B cell (primary cell): Measurements from ENCODE around the gene TMEM106B.

ENCODE experiments used
- EZH2 ChIP-seq: IDR thresholded peaks from 2 replicates; pipeline ENCODE4 v1.6.1; 2012; ENCODE audit warnings: borderline replicate concordance, low read depth, mild to moderate bottlenecking, moderate library complexity, low read length; ENCODE audit not compliant: insufficient read depth, poor library complexity, severe bottlenecking
- TF ChIP-seq, protein P1 (sequence below): fragments of 200-600 bp; IDR thresholded peaks from one replicate; pipeline ENCODE4 v1.8.0; 2022; ENCODE audit warnings: antibody characterized with exemption, mild to moderate bottlenecking

DNA sequence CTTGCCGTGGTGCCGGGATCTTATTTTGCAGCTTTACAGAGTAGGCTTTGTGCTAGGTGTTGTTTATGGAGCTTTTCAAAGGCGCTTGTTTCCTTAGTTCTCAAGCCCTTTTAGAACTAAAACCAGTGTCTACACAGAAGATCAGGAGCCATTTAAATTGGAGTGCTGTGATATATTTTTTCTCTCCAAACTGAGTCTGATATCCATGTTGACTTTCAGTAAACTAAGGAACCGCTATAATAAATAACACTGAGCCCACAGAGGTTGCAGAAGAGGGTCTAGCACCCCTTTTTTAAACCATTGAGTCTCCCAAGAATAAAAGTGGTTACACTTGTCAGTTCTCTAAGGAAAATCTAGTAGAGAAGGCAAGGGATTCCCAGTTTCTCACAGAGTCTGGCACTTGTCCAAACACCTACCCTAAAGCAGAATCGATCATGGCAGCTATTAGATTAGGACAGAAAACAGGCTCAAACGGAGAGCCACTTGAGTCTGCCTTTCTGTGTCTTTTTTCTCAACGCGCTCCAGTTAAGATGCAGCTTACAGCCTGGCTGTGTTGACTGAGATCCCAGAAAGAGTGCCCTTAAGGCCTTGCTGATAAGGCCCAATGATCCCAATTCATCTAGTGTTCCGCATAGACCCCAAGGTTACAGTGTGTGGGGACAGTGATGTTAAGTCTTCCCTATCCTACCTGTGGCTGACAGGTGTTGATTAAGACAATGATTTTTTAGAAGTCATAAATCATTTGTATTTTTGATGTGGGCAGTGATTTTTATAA lies 804 bp downstream of the TMEM106B start:
- TF ChIP-seq, protein P1, sequence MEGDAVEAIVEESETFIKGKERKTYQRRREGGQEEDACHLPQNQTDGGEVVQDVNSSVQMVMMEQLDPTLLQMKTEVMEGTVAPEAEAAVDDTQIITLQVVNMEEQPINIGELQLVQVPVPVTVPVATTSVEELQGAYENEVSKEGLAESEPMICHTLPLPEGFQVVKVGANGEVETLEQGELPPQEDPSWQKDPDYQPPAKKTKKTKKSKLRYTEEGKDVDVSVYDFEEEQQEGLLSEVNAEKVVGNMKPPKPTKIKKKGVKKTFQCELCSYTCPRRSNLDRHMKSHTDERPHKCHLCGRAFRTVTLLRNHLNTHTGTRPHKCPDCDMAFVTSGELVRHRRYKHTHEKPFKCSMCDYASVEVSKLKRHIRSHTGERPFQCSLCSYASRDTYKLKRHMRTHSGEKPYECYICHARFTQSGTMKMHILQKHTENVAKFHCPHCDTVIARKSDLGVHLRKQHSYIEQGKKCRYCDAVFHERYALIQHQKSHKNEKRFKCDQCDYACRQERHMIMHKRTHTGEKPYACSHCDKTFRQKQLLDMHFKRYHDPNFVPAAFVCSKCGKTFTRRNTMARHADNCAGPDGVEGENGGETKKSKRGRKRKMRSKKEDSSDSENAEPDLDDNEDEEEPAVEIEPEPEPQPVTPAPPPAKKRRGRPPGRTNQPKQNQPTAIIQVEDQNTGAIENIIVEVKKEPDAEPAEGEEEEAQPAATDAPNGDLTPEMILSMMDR: no peak
- no peak for TF ChIP-seq EZH2
